GM04504 (cell line): ENCODE data around the gene CUL1.
"Not testable (repeated sequence)": the region's sequence is repeated elsewhere in the genome, so short reads cannot be mapped to it uniquely, and the experiment has no call there.

Experiments used
- DNase-seq: peaks from one replicate; pipeline ENCODE4 v3.0.0-alpha.2; 2012; ENCODE audit warnings: low read depth

CUL1 gene

GRCh38 chr7:148697256-148698006 lies 1.3 kb upstream of the CUL1 start:
- peak; percentile 31 for DNase-seq

GRCh38 chr7:148698007-148698396 lies 701 bp upstream of the CUL1 start:
- no peak for DNase-seq

GRCh38 chr7:148699024-148699781 lies 500 bp downstream of the CUL1 start:
- no peak for DNase-seq

- DNase-seq: no peak
Measured at GRCh38 chr7:148699782-148700629, 1.3 kb downstream of the CUL1 start.

- DNase-seq: no peak
Measured at GRCh38 chr7:148700661-148701064, 2.0 kb downstream of the CUL1 start.

- no peak for DNase-seq
Measured at GRCh38 chr7:148701414-148701813, 2.7 kb downstream of the CUL1 start.

- no peak for DNase-seq
Measured at GRCh38 chr7:148702876-148703670, 4.4 kb downstream of the CUL1 start.

- not testable (repeated sequence) for DNase-seq
Measured at GRCh38 chr7:148703671-148703962, 4.9 kb downstream of the CUL1 start.

GRCh38 chr7:148704189-148704588 lies 5.5 kb downstream of the CUL1 start:
- DNase-seq: no peak

- no peak for DNase-seq
Measured at GRCh38 chr7:148704970-148705369, 6.3 kb downstream of the CUL1 start.

GRCh38 chr7:148706368-148706767 lies 7.7 kb downstream of the CUL1 start:
- DNase-seq: no peak

- no peak for DNase-seq
Measured at GRCh38 chr7:148708026-148708885, 9.6 kb downstream of the CUL1 start.

- DNase-seq: no peak
Measured at GRCh38 chr7:148709014-148709413, 10.3 kb downstream of the CUL1 start.

- DNase-seq: not testable (repeated sequence)
Measured at GRCh38 chr7:148710426-148710825, 11.7 kb downstream of the CUL1 start.

GRCh38 chr7:148711191-148712102 lies 12.7 kb downstream of the CUL1 start:
- no peak for DNase-seq

- DNase-seq: no peak
Measured at GRCh38 chr7:148712678-148713329, 14.1 kb downstream of the CUL1 start.

GRCh38 chr7:148714498-148714897 lies 15.8 kb downstream of the CUL1 start:
- no peak for DNase-seq

- no peak for DNase-seq
Measured at GRCh38 chr7:148715027-148715426, 16.3 kb downstream of the CUL1 start.

- DNase-seq: no peak
Measured at GRCh38 chr7:148717266-148717793, 18.6 kb downstream of the CUL1 start.
